Endothelial cell of umbilical vein (primary cell): ENCODE results near the gene CPTP. TPM values are rescaled to one million over a fixed set of nuclear protein-coding genes. Genes with fewer than 3 reads are reported as not detected.

ENCODE experiments used
- BruUV-seq: library from RNA; stranded (reverse); fragments of 400-500 nt; replicated peaks from 2 replicates; lab custom pipeline; 2021; lab: Mats Ljungman, UMichigan
- CTCF ChIA-PET: fragments of 300-600, 350-600 bp; sonication (Branson Sonifier 250); formaldehyde crosslinking; loops from one replicate; lab custom pipeline; 2021; ENCODE audit warnings: antibody characterized with exemption, inconsistent platforms; lab: Charles Lee
- POLR2A ChIA-PET: fragments of 300-600, 350-600 bp; sonication (Branson Sonifier 250); formaldehyde crosslinking; loops from one replicate; lab custom pipeline; 2021; ENCODE audit warnings: antibody characterized with exemption, inconsistent platforms; lab: Charles Lee
- DNase-seq: peaks from one replicate; pipeline ENCODE4 v3.0.0-alpha.2; 2011; ENCODE audit warnings: low read depth, low spot score
- FAIRE-seq: peaks from 2 replicates; lab custom pipeline; 2011; peaks lifted over from hg19 to GRCh38; lab: Jason Lieb, UNC
- H2AFZ ChIP-seq: 2 replicates; pipeline ENCODE4 v1.6.0; 2012; ENCODE audit warnings: low read depth, low read length, control low read depth, inconsistent platforms
- H3K27ac ChIP-seq: 2 replicates; pipeline ENCODE4 v1.5.1; 2011; ENCODE audit warnings: low read depth, mild to moderate bottlenecking, control low read depth, low read length, moderate library complexity; ENCODE audit not compliant: insufficient read depth
- H3K27me3 ChIP-seq, 2 experiments: 2 replicates each; pipeline versions ENCODE4 v1.6.0 to v1.6.1; 2011; ENCODE audit warnings: low read length in 2 of 2, mixed read lengths in 1 of 2; ENCODE audit not compliant: control insufficient read depth in 2 of 2, insufficient read depth in 2 of 2
- H3K36me3 ChIP-seq, 2 experiments: 2 replicates in 1 of 2; 3 replicates in 1 of 2; pipeline ENCODE4 v1.5.1; 2011; ENCODE audit warnings: low read length in 2 of 2, mild to moderate bottlenecking in 1 of 2, moderate library complexity in 1 of 2; ENCODE audit not compliant: control insufficient read depth in 2 of 2, insufficient read depth in 2 of 2; ENCODE audit errors: extremely low read depth in 1 of 2
- H3K4me1 ChIP-seq: 3 replicates; pipeline ENCODE4 v1.5.1; 2011; ENCODE audit warnings: mild to moderate bottlenecking, low read length; ENCODE audit not compliant: control insufficient read depth, insufficient read depth; ENCODE audit errors: extremely low read depth
- H3K4me2 ChIP-seq: 2 replicates; pipeline ENCODE4 v1.6.1; 2011; ENCODE audit warnings: low read length, control low read depth, mixed read lengths; ENCODE audit not compliant: insufficient read depth
- H3K4me3 ChIP-seq, 3 experiments: fragments of 200-600 bp in 1 of 3; sonication (generic), shearing (Covaris generic) in 1 of 3; replicated peaks in 1 of 3; 2 replicates each; pipeline ENCODE4 v1.5.1; 2011 to 2016; ENCODE audit warnings: control low read depth in 3 of 3, low read length in 3 of 3, mild to moderate bottlenecking in 2 of 3, inconsistent platforms in 1 of 3, low read depth in 1 of 3, moderate library complexity in 1 of 3; ENCODE audit not compliant: insufficient read depth in 1 of 3
- H3K79me2 ChIP-seq: 2 replicates; pipeline ENCODE4 v1.6.0; 2012; ENCODE audit warnings: low read length, inconsistent platforms; ENCODE audit not compliant: control insufficient read depth, insufficient read depth
- H3K9ac ChIP-seq: replicated peaks from 2 replicates; pipeline ENCODE3; 2011; ENCODE audit warnings: low read length, control low read depth; ENCODE audit not compliant: insufficient read depth; ENCODE audit errors: extremely low read depth
- H3K9me1 ChIP-seq: replicated peaks from 3 replicates; pipeline ENCODE4 v1.6.0; 2011; ENCODE audit warnings: mild to moderate bottlenecking, low read length; ENCODE audit not compliant: control insufficient read depth, insufficient read depth; ENCODE audit errors: extremely low read depth
- H3K9me3 ChIP-seq: replicated peaks from 2 replicates; pipeline ENCODE4 v1.5.1; 2012; ENCODE audit warnings: low read length, inconsistent platforms; ENCODE audit not compliant: control insufficient read depth, insufficient read depth
- H4K20me1 ChIP-seq: replicated peaks from 2 replicates; pipeline ENCODE3; 2011; ENCODE audit warnings: mild to moderate bottlenecking, low read length; ENCODE audit not compliant: control insufficient read depth, insufficient read depth; ENCODE audit errors: extremely low read depth
- EZH2 ChIP-seq: IDR thresholded peaks from 2 replicates; pipeline ENCODE4 v1.6.1; 2012; ENCODE audit warnings: borderline replicate concordance, low read depth, mild to moderate bottlenecking, moderate library complexity, low read length, inconsistent platforms; ENCODE audit not compliant: severe bottlenecking
- FOS ChIP-seq: IDR thresholded peaks from 2 replicates; pipeline ENCODE4 v1.6.1; 2011; ENCODE audit warnings: mild to moderate bottlenecking, low read length, moderate library complexity, borderline replicate concordance; ENCODE audit not compliant: insufficient read depth
- GATA2 ChIP-seq: IDR thresholded peaks from 2 replicates; pipeline ENCODE4 v1.7.0; 2011; ENCODE audit warnings: low read depth, mild to moderate bottlenecking, moderate library complexity, mixed read lengths, low read length; ENCODE audit not compliant: insufficient read length, insufficient read depth
- JUN ChIP-seq: IDR thresholded peaks from 2 replicates; pipeline ENCODE4 v1.6.1; 2011; ENCODE audit warnings: borderline replicate concordance, low read depth; ENCODE audit not compliant: insufficient read length, insufficient read depth
- MYC ChIP-seq: IDR thresholded peaks from one replicate; pipeline ENCODE4 v1.6.1; 2011; ENCODE audit warnings: mild to moderate bottlenecking, low read depth, low read length
- POLR2A ChIP-seq: IDR thresholded peaks from 2 replicates; pipeline ENCODE4 v1.6.1; 2012; ENCODE audit warnings: low read depth, mild to moderate bottlenecking, control low read depth, low read length
- POLR2AphosphoS5 ChIP-seq: IDR thresholded peaks from 2 replicates; pipeline ENCODE4 v1.6.1; 2012; ENCODE audit warnings: low read depth, mild to moderate bottlenecking, control low read depth, low read length, moderate library complexity; ENCODE audit not compliant: insufficient read depth
- dilution Hi-C: fragments of 300-500 bp; cut with MboI; formaldehyde crosslinking; loops from one replicate; pipeline ENCODE4 v1.15.0; 2019; ENCODE audit warnings: low sequenced_read_pairs; ENCODE audit not compliant: extremely low pct_ligation_motif_present
- intact Hi-C: fragments of 100-400 bp; cut with micrococcal nuclease; formaldehyde crosslinking; loops from one replicate; pipeline ENCODE4 v1.10.0; 2022
- polyA plus RNA-seq, 4 experiments: library from polyadenylated mRNA; depleted of rRNA in 3 of 4; stranded (reverse) in 3 of 4; unstranded in 1 of 4; fragments of >200 nt; gene quantifications; 2 replicates each; pipeline versions ENCODE4 v1.2.1 to v1.2.3, GENCODE V29; 2011 to 2012; ENCODE audit warnings: missing spikeins in 1 of 4
- total RNA-seq: library from RNA; stranded (reverse); gene quantifications from 2 replicates; pipeline ENCODE4 v1.2.3, GENCODE V29; 2021
- TF ChIP-seq, protein P1 (sequence below), 2 donors: IDR thresholded peaks; 1 replicate in 1 of 2; 2 replicates in 1 of 2; pipeline ENCODE4 v1.5.1; 2011; ENCODE audit warnings: low read length in 2 of 2, mild to moderate bottlenecking in 2 of 2, moderate library complexity in 2 of 2, control low read depth in 1 of 2, inconsistent platforms in 1 of 2, low read depth in 1 of 2; ENCODE audit not compliant: insufficient read depth in 1 of 2; ENCODE audit errors: extremely low read depth in 1 of 2
- TF ChIP-seq, protein P2 (sequence below): IDR thresholded peaks from 2 replicates; pipeline ENCODE4 v1.6.1; 2011; ENCODE audit not compliant: insufficient read depth, insufficient read length

The CPTP gene
- total and polyA plus RNA-seq, 2 donors (not counting 3 experiments of a cell fraction or from before 2014, with no cell fraction given), result 20.9 to 29.5 TPM

DNA sequence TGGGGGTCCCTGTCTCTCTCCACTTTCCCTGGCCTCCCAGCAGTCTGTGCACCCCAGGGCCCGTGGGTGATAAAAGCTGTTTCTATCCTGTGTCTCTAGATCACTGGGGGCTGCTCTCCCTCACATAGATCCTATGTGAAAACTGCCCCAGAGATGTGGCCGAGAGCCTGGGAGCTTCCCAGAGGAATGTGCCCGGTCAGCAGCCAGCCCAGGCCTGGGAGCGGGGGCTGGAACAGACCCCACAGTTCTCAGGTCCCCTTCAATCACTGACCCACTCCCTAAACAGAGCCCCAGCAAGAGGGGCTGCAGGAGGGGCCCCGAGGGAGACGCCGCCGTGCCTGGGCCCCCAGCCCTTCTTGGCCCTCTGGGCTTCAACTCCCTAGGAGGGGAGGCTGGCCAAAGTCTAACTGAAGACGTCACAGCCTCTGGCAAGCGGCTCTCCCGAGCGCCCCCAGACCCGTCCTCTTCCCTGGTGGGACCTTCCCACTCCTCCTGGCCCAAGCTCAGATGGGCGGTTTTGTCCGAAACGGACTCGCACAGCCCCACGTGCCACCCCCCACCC, 33.4 kb downstream of the CPTP start:
- ChIA-PET POLR2A (no interaction called here), CTCF (no interaction called here)
- FAIRE-seq (no peak), DNase-seq (no peak)
- Histone ChIP-seq H3K36me3 (no peaks in the 10 kb centered on the region), H3K27ac (no peak overlapping the region), H3K4me1 (no peaks in the 10 kb centered on the region), H3K9me3 (no peaks in the 10 kb centered on the region), H3K4me3 (no peak overlapping the region), H3K27me3 (peaks cover 11 to 22% of the 10 kb centered on the region in 2 experiments), H3K9ac (no peak overlapping the region), H4K20me1 (no peaks in the 10 kb centered on the region), H3K79me2 (no peaks in the 10 kb centered on the region), H2AFZ (no peak overlapping the region), H3K9me1 (no peaks in the 10 kb centered on the region), H3K4me2 (no peak overlapping the region)
- TF ChIP-seq MYC (no peak), POLR2AphosphoS5 (no peak), JUN (no peak), FOS (no peak), EZH2 (no peak), GATA2 (no peak), POLR2A (no peak)
- TF ChIP-seq, protein P1, sequence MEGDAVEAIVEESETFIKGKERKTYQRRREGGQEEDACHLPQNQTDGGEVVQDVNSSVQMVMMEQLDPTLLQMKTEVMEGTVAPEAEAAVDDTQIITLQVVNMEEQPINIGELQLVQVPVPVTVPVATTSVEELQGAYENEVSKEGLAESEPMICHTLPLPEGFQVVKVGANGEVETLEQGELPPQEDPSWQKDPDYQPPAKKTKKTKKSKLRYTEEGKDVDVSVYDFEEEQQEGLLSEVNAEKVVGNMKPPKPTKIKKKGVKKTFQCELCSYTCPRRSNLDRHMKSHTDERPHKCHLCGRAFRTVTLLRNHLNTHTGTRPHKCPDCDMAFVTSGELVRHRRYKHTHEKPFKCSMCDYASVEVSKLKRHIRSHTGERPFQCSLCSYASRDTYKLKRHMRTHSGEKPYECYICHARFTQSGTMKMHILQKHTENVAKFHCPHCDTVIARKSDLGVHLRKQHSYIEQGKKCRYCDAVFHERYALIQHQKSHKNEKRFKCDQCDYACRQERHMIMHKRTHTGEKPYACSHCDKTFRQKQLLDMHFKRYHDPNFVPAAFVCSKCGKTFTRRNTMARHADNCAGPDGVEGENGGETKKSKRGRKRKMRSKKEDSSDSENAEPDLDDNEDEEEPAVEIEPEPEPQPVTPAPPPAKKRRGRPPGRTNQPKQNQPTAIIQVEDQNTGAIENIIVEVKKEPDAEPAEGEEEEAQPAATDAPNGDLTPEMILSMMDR (IDR thresholded peaks at IDR 0.05; ENCODE audit: extremely low read depth in 1 of 2, insufficient read depth in 1 of 2, low read depth in 1 of 2, low read length in 2 of 2), result no peak
- TF ChIP-seq, protein P2, sequence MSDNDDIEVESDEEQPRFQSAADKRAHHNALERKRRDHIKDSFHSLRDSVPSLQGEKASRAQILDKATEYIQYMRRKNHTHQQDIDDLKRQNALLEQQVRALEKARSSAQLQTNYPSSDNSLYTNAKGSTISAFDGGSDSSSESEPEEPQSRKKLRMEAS, result no peak
- no TSS peak for BruUV-seq
- intact Hi-C loops (no loop called here), dilution Hi-C loops (no loop called here)
